ENCODE results near the gene MAGEE1. TPM values are rescaled to one million over a fixed set of nuclear protein-coding genes. Genes with fewer than 3 reads are reported as not detected.

The MAGEE1 gene
- 27.5 TPM for total RNA-seq

DNA sequence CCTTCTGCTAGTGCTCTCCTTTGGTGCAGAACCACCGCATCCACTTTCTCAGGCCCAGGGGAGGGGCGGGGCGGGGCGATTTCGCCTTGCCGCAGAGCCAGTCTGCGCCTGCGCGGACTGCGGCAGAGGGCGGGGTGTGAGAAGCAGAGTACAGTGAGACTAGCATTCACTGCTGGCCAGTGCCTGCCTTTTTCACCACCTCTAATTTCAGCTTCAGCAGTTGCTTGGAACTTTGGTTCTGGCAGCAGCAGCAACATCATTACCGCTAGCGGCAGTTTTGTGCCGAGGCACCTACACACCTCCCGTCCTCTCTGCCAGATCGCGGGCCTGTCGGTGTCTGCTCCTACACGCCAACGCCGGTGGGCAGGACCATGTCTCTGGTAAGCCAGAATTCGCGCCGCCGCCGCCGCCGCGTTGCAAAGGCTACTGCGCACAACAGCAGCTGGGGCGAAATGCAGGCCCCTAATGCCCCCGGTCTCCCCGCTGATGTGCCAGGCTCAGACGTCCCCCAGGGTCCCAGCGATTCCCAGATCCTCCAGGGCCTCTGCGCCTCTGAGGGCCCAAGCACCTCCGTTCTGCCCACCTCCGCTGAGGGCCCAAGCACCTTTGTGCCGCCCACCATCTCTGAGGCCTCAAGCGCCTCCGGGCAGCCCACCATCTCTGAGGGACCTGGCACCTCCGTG lies at the start of gene MAGEE1:
Gene MAGEE1 (plus strand): TSS at position 151 of the 683 bp plus-strand sequence. CDS start 221 bp downstream, at position 372.

